Stimulated activated naive CD4-positive, alpha-beta T cell (primary cell): ENCODE results near the gene FHIT.

Source experiments
- DNase-seq, 6 experiments: peaks; one replicate each; lab custom pipeline; 2025; lab: John Stamatoyannopoulos, UW

FHIT gene

DNA sequence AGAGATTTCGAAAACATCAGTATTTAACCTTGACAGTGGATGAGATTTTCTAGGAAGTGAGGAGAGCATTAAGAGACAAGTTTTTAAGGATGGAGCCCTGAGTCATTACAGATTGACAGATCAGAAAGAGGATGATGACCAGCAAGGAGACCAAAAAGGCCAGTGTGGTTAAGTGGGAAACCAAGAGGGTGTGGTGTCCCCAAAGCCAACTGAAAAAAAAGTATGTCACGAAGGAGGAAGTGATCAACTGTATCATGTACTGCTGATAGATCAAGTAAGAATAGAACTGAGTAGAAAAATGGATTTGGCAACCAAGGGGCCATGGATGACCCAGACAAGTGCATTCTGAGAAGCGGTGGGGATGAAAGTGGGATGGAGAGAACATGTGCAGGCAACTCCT, 491.8 kb downstream of the FHIT start:
- DNase-seq, result no peak

- no peak for DNase-seq
These were observed 492.4 kb downstream of the FHIT start for GRCh38 chr3:60758831-60759230.

GRCh38 chr3:60758171-60758570, 493.1 kb downstream of the FHIT start:
- DNase-seq, result no peak

GRCh38 chr3:60757724-60758123, 493.5 kb downstream of the FHIT start:
- no peak for DNase-seq

GRCh38 chr3:60756241-60757030, 494.8 kb downstream of the FHIT start:
- no peak for DNase-seq

DNA sequence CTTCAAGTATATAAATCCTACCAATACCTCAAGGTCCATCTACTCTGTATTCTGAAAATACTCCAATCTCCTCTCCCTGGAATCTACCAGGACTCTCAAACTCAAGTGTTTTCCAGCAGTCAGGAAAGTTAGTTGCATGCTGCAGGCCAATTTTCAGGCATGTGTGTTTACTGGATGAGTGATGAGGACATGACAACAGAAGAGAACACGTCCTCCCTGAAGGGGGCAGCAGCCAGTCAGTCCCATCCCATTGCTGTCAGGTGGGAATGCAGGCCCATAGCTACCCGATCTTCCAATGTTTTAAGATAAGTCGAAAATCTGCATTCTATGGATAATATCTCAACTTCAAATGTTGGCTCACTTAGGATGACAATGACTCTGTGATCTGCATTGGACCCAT, 496.2 kb downstream of the FHIT start:
- DNase-seq, result no peak

GRCh38 chr3:60754617-60755016, 496.6 kb downstream of the FHIT start:
- DNase-seq, result no peak

DNA sequence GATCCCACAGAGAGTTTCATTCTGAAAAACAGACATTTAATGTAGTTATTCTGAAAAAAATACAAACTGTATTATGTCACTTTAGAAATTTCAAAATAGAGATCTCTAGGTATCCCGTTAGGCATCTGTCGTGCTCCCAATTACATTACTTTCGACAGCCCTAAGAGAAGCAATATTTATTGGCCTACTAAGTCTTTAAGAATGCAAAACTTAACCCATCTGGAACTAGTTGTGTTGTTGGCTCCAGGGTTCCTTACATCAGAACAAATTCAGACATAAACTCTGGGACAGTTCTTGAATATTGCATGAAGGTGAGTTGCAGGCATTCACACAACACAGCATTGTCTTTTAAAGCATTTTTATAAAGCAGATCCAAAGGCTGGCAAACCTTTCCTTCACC, 498.4 kb downstream of the FHIT start:
- DNase-seq, result no peak

DNA sequence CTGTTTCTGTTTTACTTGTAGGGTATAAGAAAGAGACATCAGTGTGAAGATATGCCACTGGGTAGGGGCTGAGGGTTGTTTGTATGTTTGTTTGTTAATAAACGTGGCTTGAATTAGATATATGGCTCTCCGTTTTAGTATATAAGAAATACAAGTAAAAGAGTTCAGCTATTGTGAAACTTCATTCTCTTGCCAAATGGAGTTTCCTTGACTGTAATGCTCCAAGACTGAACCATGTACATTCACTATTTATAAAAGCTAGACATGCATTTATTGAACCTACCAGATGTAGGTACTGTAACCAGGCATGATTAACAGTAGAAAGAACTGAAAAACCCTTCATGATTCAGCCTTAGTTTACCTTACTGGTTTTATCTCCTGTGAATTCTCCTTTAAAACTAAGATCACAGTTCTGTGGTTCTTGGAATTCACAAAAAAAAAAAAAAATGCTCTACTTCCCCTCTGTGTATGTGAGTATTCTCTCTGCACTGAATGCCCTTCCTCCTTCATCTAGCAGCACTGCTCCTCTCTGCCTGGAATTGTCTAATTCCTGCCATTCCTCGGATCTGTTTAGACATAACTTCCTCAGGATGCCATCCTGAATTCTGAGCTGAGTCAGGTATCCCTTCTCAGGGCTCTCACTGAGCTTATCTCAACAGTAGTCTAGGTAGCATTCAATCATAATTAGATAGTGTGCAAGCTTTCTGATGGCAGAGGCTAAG, 504.4 kb downstream of the FHIT start:
- DNase-seq, result no peak

DNA sequence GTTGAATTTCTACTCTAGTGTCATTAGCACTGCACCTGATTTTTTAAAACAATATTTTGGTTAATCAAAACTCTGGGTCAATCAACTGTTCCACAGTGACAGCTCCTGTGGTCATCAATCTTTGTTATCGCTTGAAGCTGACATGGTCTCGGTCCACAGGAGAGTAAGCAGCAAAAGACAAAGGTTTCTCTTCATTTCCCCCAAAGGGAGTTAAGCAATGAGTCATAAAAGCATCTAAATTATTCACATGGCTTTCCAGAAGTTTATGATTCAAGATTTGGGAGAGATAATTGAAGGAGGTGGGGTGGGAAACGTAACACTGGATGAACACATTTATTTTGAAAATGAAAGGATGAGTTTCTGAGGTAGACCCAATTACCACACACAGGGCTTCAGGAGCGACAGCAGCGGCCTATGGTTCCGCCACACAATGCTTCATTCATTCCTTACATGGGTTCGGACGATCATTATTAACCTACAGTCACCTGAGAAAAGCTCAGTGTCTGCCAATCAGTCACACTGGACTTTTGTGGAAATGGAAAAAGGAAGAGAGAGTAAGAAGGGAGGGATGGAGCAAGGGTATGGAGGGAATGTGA, 505.1 kb downstream of the FHIT start:
- DNase-seq, result no peak

GRCh38 chr3:60743631-60744164, 507.6 kb downstream of the FHIT start:
- no peak for DNase-seq

GRCh38 chr3:60742606-60743145, 508.6 kb downstream of the FHIT start:
- DNase-seq, result no peak

DNA sequence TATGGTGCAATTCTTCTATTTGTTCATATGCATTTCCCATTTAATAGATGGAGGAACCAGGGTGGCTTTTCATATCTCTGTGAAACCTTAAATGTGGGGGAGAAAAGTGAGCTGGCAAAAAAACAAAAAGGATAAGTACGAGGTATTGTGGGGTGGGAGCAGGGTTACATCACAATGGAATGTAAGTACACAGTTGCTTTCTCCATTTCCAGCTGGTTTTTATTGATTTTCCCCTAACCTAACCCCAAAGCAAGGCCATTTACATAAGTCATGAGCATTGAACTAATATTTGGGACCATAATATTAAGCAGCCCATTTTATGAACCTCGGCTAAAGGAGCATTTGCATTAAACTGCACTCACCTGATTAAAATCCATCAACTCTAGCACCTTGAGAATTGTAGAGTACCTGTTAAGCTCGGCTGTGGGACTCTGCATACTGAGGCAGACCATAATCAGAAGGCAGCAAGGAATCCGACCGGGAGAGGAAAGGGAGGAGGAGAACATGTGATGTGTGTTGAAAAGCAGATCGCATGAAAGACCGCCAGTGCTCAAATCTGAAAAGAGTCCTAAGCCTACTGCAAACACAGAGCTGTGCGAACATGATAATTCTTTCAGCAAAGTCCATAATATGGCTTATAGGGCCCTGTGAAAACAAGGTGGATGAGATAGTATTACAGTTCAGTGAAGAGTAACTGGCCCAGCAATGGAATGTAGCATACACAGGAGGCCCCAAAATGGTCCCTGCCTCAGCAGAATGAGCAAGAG, 513.4 kb downstream of the FHIT start:
- DNase-seq, result no peak

GRCh38 chr3:60730371-60730770, 520.9 kb downstream of the FHIT start:
- no peak for DNase-seq

DNA sequence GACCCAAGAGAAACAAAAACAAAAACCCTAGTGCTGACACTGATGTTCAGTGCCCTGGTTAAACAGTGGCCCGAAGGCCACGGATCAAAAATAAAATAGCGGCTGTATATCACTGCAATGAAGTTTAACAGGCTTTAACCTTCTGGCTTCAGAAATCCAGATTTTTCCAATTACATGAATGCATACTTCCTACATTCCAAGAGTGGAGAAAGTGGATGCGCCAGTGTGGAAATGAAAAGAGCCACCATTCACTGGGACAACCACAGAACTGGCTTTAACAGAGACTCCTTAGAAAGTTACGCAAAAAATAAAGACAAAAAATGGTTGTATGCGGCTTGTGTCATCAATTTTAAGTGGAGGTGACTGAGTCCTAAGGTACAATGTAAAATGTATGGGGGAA, 522.2 kb downstream of the FHIT start:
- no peak for DNase-seq

GRCh38 chr3:60728006-60728405, 523.2 kb downstream of the FHIT start:
- DNase-seq, result no peak

DNA sequence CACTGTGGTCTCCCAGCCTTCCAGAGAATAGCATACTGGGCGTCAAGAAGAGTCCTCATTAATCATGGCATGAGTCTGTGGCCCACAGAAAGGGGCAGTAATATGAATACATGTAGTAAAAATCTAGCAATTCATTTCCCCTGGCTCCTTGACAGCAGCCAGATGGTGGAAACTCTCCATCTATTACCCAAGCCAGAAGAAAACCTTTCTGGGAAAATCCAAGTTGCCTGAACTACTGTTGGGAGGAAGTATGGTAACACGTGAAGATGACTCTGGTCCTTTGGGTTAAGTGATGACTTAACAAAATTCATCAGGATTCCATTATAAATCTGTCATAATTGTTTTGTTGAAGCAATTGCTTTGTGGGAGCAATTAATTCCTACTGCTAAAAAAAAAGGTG, 530.5 kb downstream of the FHIT start:
- no peak for DNase-seq

GRCh38 chr3:60716573-60716972, 534.7 kb downstream of the FHIT start:
- DNase-seq, result no peak

DNA sequence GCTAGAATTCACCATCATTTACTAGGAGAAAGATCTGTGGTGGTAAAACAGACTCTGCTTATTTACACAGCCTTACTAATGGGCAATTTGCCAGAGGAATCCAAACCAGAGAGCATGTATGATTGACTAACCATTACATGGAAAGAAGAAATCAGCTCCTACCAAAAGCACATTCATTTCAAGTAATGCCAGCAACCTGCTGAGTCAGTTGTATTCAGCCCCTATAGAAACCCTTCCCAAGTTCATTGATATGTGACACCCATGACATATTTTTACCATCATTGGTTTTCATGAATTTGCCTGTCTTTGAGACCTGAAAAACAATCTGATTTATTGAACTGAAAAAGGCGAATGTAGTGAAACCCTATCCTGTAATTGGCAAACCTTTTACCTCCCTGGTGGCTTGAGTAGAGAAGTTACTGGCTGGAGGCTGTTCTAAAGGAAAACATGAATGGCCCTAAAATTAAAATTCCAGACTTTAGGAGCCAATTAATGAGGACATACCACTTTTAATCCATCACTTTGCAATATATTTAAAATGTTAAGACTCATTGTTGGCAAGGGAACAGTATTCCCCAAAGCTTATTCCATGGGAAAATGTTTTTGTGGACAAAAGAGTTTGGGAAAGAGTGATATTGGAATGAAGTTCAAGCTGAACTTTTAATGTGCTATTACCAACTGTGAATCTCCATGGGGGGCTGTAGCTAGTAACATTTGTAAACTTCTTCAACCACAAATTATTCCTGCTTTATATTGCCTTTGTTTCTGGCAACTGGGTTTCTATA, 542.9 kb downstream of the FHIT start:
- no peak for DNase-seq

DNA sequence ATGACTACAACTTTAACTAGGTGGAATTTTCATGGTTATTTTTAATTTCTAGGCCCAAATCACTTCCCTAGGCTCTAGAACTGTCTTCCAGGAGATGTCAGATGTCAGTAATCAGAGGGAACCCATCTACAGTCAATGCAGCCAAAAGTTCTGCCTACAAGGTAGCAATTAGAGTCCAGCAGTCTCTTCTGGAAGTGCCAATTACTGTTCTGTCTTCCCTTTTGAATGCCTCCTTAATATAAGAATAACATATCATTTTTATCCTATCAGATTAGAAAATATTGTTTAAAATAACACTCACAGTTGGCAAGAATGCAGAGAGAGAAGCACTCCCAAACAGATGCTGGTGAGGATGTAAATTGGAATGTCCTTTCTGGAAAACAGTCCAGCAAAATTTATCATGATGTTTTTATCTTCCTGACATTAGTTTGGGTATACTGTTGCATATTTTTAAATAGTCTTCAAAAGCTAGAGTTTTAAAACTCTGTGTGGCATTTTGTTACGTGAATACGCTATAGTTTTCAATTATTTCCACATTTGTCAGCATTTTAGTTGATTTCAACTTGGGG, 543.7 kb downstream of the FHIT start:
- no peak for DNase-seq
